Measurements from ENCODE around the gene ALKBH4. TPM values are rescaled to one million over a fixed set of nuclear protein-coding genes. Genes with fewer than 3 reads are reported as not detected.

Gene ALKBH4
- total and polyA plus RNA-seq, 2 of the 8 experiments (the other 6 are each of a cell fraction or from before 2014, with no cell fraction given), result 10.2 to 16.6 TPM

DNA sequence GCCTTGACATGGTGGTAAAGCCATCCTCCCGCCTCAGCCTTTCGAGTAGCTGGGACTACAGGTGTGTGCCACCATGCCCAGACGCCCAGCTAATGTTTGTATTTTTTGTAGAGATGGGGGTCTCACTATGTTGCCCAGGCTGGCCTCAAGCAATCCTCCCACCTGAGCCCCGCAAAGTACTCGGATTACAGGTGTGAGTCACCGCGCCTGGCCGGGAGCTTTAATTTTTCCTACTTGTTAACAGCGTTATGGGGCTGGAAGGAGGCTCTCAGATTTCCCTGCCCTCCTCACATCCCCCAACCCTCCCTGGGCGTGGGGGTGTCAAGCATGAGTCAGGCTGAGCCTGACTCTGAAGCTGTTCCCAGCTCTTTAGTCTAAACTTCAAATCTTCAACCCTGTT lies 8.3 kb downstream of the ALKBH4 start (continued):
- TF ChIP-seq SIN3A (conservative IDR thresholded peaks at IDR 0.05 in 1 of 2, IDR thresholded peaks at IDR 0.05 in 1 of 2; ENCODE audit: low read depth in 1 of 2, low read length in 2 of 2) (no peak), SIX5 (IDR thresholded peaks at IDR 0.05; ENCODE audit: low read depth, low read length) (no peak), RFX5 (IDR thresholded peaks at IDR 0.05; ENCODE audit: borderline replicate concordance, low read depth, low read length) (no peak), SRF (IDR thresholded peaks at IDR 0.05; ENCODE audit: low read depth, low read length) (no peak)
- TF ChIP-seq, protein P1, sequence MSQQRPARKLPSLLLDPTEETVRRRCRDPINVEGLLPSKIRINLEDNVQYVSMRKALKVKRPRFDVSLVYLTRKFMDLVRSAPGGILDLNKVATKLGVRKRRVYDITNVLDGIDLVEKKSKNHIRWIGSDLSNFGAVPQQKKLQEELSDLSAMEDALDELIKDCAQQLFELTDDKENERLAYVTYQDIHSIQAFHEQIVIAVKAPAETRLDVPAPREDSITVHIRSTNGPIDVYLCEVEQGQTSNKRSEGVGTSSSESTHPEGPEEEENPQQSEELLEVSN (IDR thresholded peaks at IDR 0.05), result no peak
